CD8-positive, alpha-beta memory T cell (primary cell): ENCODE results near the gene TOP2A. TPM values are rescaled to one million over a fixed set of nuclear protein-coding genes. Genes with fewer than 3 reads are reported as not detected.
"Not testable (repeated sequence)": the region's sequence is repeated elsewhere in the genome, so short reads cannot be mapped to it uniquely, and the experiment has no call there.

Experiments used
- CTCF ChIA-PET: fragments of 350-600 bp; sonication (Branson Sonifier 250); formaldehyde crosslinking; loops from one replicate; lab custom pipeline; 2021; ENCODE audit warnings: antibody characterized with exemption; lab: Charles Lee
- POLR2A ChIA-PET: fragments of 350-600 bp; sonication (Branson Sonifier 250); formaldehyde crosslinking; loops from one replicate; lab custom pipeline; 2021; ENCODE audit warnings: antibody characterized with exemption; lab: Charles Lee
- DNase-seq, 5 donors: peaks; one replicate each; pipeline versions ENCODE4 v3.0.0 to v3.0.0-alpha.2; 2020 to 2022; ENCODE audit warnings: mixed read lengths in 1 of 5
- H3K27ac ChIP-seq: one replicate; pipeline ENCODE4 v1.7.0; 2013; ENCODE audit warnings: low read depth, mild to moderate bottlenecking, low read length, moderate library complexity
- H3K27me3 ChIP-seq: 2 replicates; pipeline ENCODE4 v1.7.0; 2013; ENCODE audit warnings: low read length, mild to moderate bottlenecking; ENCODE audit not compliant: insufficient read depth, poor library complexity, severe bottlenecking
- H3K36me3 ChIP-seq: 2 replicates; pipeline ENCODE4 v1.7.0; 2013; ENCODE audit warnings: mild to moderate bottlenecking, low read length, moderate library complexity; ENCODE audit not compliant: insufficient read depth
- H3K4me1 ChIP-seq: 2 replicates; pipeline ENCODE4 v1.7.0; 2013; ENCODE audit warnings: mild to moderate bottlenecking, low read length, moderate library complexity; ENCODE audit not compliant: insufficient read depth
- H3K4me3 ChIP-seq: 2 replicates; pipeline ENCODE4 v1.7.0; 2013; ENCODE audit warnings: mild to moderate bottlenecking, low read length
- H3K9me3 ChIP-seq: 2 replicates; pipeline ENCODE4 v1.7.0; 2013; ENCODE audit warnings: mild to moderate bottlenecking, low read length
- H3K27ac Mint-ChIP-seq, 8 donors: one replicate each; pipeline ENCODE4 v1.8.0; 2020 to 2021; ENCODE audit warnings: mixed read lengths in 8 of 8, mild to moderate bottlenecking in 6 of 8, inconsistent platforms in 3 of 8, moderate library complexity in 3 of 8
- H3K27me3 Mint-ChIP-seq, 2 donors: one replicate each; pipeline ENCODE4 v1.8.0; 2020 to 2021; ENCODE audit warnings: mixed read lengths in 2 of 2, mild to moderate bottlenecking in 1 of 2, moderate library complexity in 1 of 2
- H3K36me3 Mint-ChIP-seq, 3 donors: one replicate each; pipeline ENCODE4 v1.8.0; 2020 to 2021; ENCODE audit warnings: mixed read lengths in 3 of 3, inconsistent platforms in 1 of 3, mild to moderate bottlenecking in 1 of 3
- H3K4me1 Mint-ChIP-seq, 3 donors: one replicate each; pipeline ENCODE4 v1.8.0; 2020 to 2021; ENCODE audit warnings: mixed read lengths in 3 of 3, inconsistent platforms in 1 of 3, mild to moderate bottlenecking in 1 of 3
- H3K4me3 Mint-ChIP-seq, 7 donors: one replicate each; pipeline ENCODE4 v1.8.0; 2020 to 2021; ENCODE audit warnings: mixed read lengths in 7 of 7, mild to moderate bottlenecking in 6 of 7, moderate library complexity in 4 of 7, inconsistent platforms in 2 of 7
- H3K9me3 Mint-ChIP-seq, 5 donors: one replicate each; pipeline ENCODE4 v1.8.0; 2020 to 2022; ENCODE audit warnings: mixed read lengths in 5 of 5, mild to moderate bottlenecking in 3 of 5, moderate library complexity in 2 of 5, inconsistent platforms in 1 of 5
- polyA plus RNA-seq: library from polyadenylated mRNA; unstranded; fragments of 300-500 nt; fragmentation: Illumina TruSeq; gene quantifications from one replicate; pipeline ENCODE4 v1.2.3, GENCODE V29; 2021
- total RNA-seq, 2 experiments: library from RNA; stranded (reverse); gene quantifications; one replicate each; pipeline ENCODE4 v1.2.3, GENCODE V29; 2021

TOP2A gene
- total and polyA plus RNA-seq, 3 experiments from 2014 or later, result 0.86 to 143 (median 138) TPM

DNA sequence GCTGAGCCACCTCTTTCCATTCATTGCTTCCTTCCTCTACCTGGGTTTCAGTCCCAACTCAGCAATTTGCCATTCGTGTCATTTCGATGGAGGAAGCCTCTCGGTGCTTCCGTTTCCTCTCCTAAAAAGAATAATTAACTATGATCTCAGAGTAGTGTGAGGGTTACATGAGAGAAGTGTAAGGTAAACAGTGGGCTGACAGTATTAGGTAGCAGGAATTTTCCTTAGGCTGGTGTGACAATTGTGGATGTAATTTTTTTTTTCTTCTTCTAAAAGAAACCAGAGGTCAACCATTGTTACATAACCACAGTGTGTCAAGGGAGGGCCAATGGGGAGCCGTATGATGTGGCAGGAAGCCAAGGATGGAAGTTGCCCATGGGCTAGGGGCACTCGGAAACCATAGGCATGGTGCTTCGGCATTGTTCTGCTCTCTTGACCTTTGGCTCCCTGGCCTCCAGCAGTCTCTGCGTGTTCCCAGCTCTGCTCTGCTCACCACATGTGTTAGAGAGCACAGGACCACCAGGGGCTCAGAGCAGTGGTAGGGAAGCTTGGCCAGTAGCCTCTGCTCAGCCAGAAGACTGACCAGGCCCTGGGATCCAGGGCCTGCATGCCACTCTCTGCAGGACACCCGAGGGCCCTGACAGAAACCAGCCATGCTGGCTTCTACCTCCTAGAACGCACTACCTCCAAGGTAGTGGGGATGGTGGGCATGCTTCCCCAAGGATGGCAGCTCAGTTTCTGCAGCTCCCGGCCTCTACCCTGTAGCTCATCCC, 2.0 kb upstream of the TOP2A start:
- Mint-ChIP-seq H3K36me3 (peaks cover 0 to 5% (median 0%) of the 10 kb centered on the region in 3 donors), H3K9me3 (no peaks in the 10 kb centered on the region), H3K27me3 (peaks cover 4 to 5% of the 10 kb centered on the region in 2 donors), H3K4me1 (peaks cover 17 to 29% (median 23%) of the 10 kb centered on the region in 3 donors), H3K27ac (peak overlapping the region in 3 of 8 donors; percentile 10 to 70 (median 52)), H3K4me3 (peak overlapping the region; percentile 37 to 83 (median 76))
- CTCF ChIA-PET, result interaction anchor here (1.1 to 4.0 kb wide), 6 partner anchors 7 to 141 kb away, joined by 3 to 20 read pairs (median 10); no protein-coding TSS in a partner anchor
- Histone ChIP-seq H3K4me3 (no peak overlapping the region), H3K36me3 (no peaks in the 10 kb centered on the region), H3K4me1 (peaks cover 10% of the 10 kb centered on the region), H3K27me3 (no peaks in the 10 kb centered on the region), H3K9me3 (no peaks in the 10 kb centered on the region), H3K27ac (no peak overlapping the region)
- POLR2A ChIA-PET, result no interaction called here
- DNase-seq, result no peak

DNA sequence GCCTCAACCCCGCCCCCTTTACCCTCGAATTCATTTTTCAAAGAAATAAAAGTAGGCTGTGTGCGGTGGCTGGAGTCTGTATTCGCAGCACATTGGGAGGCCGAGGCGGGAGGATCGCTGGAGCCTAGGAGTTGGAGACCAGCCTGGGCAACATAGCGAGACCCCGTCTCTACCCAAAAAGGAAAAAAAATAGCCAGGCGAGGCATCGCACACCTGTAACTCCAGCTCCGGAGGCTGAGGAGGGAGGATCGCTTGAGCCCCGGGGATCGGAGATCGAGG, 671 bp upstream of the TOP2A start:
- Histone ChIP-seq H3K27me3 (no peaks in the 10 kb centered on the region), H3K4me1 (peaks cover 10% of the 10 kb centered on the region), H3K27ac (peak overlapping the region; percentile 81), H3K9me3 (no peaks in the 10 kb centered on the region), H3K36me3 (no peaks in the 10 kb centered on the region), H3K4me3 (peak overlapping the region; percentile 98)
- H3K4me1 Mint-ChIP-seq, result peaks cover 17 to 29% (median 23%) of the 10 kb centered on the region in 3 donors
- H3K36me3 Mint-ChIP-seq, result peaks cover 0 to 5% (median 0%) of the 10 kb centered on the region in 3 donors
- H3K4me3 Mint-ChIP-seq, result peak overlapping the region; percentile 86 to 96 (median 94)
- ChIA-PET POLR2A (interaction anchor here (0.6 to 1.3 kb wide), 8 partner anchors 9 to 1276 kb away, joined by 3 to 10 read pairs (median 4); partner anchors contain the start of gene IGFBP4), CTCF (interaction anchor here (0.9 to 4.0 kb wide), 13 partner anchors 9 to 216 kb away, joined by 3 to 20 read pairs (median 4); no protein-coding TSS in a partner anchor)
- H3K9me3 Mint-ChIP-seq, result no peaks in the 10 kb centered on the region
- peak overlapping the region in 7 of 8 donors; percentile 59 to 93 (median 85) for H3K27ac Mint-ChIP-seq
- DNase-seq, result no peak
- H3K27me3 Mint-ChIP-seq, result peaks cover 4 to 5% of the 10 kb centered on the region in 2 donors

DNA sequence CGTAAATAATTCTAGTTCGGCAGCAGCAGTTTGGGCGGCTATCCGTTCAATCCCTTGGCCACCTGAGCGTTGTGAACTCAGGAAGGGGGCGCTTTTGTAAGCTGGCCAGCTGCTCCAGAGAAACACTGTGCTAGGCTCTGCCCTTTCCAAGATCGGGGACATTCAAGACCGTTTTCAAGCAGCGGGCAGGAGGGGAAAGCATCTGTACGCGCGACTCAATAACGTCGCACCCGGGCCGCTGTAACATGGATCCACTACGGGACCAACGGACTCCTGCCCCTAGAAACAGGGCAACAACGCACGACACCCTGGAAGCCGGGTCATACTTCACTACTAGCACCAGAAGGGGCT, 463 bp downstream of the TOP2A start:
- peaks cover 4 to 5% of the 10 kb centered on the region in 2 donors for H3K27me3 Mint-ChIP-seq
- H3K27ac ChIP-seq, result peak overlapping the region; percentile 64
- H3K27ac Mint-ChIP-seq, result peak overlapping the region in 5 of 8 donors; percentile 46 to 91 (median 77)
- H3K4me3 Mint-ChIP-seq, result peak overlapping the region; percentile 86 to 96 (median 94)
- no peaks in the 10 kb centered on the region for H3K27me3 ChIP-seq
- H3K36me3 Mint-ChIP-seq, result peaks cover 0 to 5% (median 0%) of the 10 kb centered on the region in 3 donors
- H3K9me3 ChIP-seq, result no peaks in the 10 kb centered on the region
- ChIA-PET CTCF (interaction anchor here (0.9 to 4.0 kb wide), 14 partner anchors 10 to 145 kb away, joined by 3 to 20 read pairs (median 4); no protein-coding TSS in a partner anchor), POLR2A (interaction anchor here (0.6 to 1.3 kb wide), 5 partner anchors 10 to 123 kb away, joined by 3 to 10 read pairs (median 4); partner anchors contain the start of gene IGFBP4)
- no peaks in the 10 kb centered on the region for H3K9me3 Mint-ChIP-seq
- peaks cover 17 to 29% (median 23%) of the 10 kb centered on the region in 3 donors for H3K4me1 Mint-ChIP-seq
- H3K36me3 ChIP-seq, result no peaks in the 10 kb centered on the region
- no peak for DNase-seq
- peak overlapping the region; percentile 98 for H3K4me3 ChIP-seq
- H3K4me1 ChIP-seq, result peaks cover 10% of the 10 kb centered on the region

DNA sequence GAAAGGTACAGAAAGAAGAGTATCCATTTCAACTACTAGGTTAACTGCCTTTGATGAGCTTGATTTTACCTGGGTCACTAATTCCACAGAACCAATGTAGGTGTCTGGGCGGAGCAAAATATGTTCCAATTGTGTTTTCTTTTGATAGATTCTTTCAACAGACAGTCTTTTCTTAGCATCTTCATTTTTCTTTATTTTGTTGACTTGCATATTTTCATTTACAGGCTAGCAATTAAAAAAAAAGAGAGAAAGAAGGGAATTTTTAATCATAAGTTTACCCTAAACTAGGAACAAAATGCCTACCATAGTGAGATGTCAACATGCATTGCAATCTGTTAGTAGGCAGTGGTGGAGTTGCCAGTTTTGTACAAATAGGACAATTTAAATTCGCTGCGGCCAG, 1.0 kb downstream of the TOP2A start:
- H3K4me1 Mint-ChIP-seq, result peaks cover 17 to 30% (median 23%) of the 10 kb centered on the region in 3 donors
- H3K9me3 Mint-ChIP-seq, result no peaks in the 10 kb centered on the region
- H3K27ac Mint-ChIP-seq, result peak overlapping the region in 2 of 8 donors; percentile 84 to 91
- CTCF ChIA-PET, result interaction anchor here (1.5 to 4.7 kb wide), 5 partner anchors 10 to 144 kb away, joined by 3 to 30 read pairs (median 15); no protein-coding TSS in a partner anchor
- DNase-seq, result no peak
- H3K27me3 Mint-ChIP-seq, result peaks cover 4 to 5% of the 10 kb centered on the region in 2 donors
- H3K27ac ChIP-seq, result peak overlapping the region; percentile 64
- H3K36me3 Mint-ChIP-seq, result peaks cover 0 to 5% (median 0%) of the 10 kb centered on the region in 3 donors
- H3K27me3 ChIP-seq, result no peaks in the 10 kb centered on the region
- POLR2A ChIA-PET, result interaction anchor here (0.9 kb wide), 1 partner anchor 117 kb away, joined by 12 read pairs; no protein-coding TSS in a partner anchor
- H3K9me3 ChIP-seq, result no peaks in the 10 kb centered on the region
- peaks cover 10% of the 10 kb centered on the region for H3K4me1 ChIP-seq
- peak overlapping the region; percentile 98 for H3K4me3 ChIP-seq
- H3K4me3 Mint-ChIP-seq, result peak overlapping the region; percentile 86 to 96 (median 94)
- no peaks in the 10 kb centered on the region for H3K36me3 ChIP-seq

DNA sequence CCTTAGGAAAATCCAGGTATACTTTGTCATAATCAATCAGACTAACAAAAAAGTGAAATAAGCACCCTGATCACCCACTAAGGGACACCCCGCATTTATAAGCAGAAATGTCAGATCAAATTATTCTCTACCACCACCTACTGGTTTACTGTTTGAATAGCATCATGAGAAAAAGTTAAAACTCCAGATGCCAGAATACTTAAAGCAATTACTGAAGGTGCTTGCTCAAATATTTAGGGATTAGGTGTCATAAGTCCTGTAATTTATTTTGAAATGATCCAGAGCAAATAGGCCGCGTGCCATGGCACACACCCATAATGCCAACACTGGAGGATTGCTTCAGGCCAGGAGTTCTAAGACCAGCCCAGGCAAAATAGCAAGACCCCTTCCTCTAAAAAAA, 2.3 kb downstream of the TOP2A start:
- H3K36me3 ChIP-seq, result no peaks in the 10 kb centered on the region
- POLR2A ChIA-PET, result no interaction called here
- no peaks in the 10 kb centered on the region for H3K9me3 Mint-ChIP-seq

DNA sequence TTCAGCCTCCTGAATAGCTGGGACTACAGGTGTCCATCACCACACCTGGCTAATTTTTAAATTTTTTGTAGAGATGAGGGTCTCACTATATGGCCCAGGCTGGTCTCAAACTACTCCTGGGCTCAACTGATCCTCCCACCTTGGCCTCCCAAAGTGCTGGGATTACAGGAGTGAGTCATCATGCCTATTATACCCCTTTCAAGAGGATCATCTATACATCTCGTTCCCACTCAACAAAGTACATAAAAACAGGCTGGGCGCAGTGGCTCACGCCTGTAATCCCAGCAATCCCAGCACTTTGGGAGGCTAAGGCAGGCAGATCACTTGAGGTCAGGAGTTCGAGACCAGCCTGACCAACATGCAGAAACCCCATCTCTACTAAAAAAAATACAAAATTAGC, 3.4 kb downstream of the TOP2A start:
- H3K4me1 Mint-ChIP-seq, result peaks cover 17 to 41% (median 23%) of the 10 kb centered on the region in 3 donors
- H3K4me1 ChIP-seq, POLR2A ChIA-PET, H3K27ac ChIP-seq, H3K9me3 Mint-ChIP-seq, H3K36me3 Mint-ChIP-seq, H3K27ac Mint-ChIP-seq, H3K27me3 Mint-ChIP-seq, DNase-seq, H3K36me3 ChIP-seq, H3K27me3 ChIP-seq, H3K4me3 Mint-ChIP-seq, H3K9me3 ChIP-seq, H3K4me3 ChIP-seq: not testable (repeated sequence)
- CTCF ChIA-PET, result interaction anchor here (0.9 to 4.7 kb wide), 6 partner anchors 32 to 146 kb away, joined by 3 to 30 read pairs (median 4); no protein-coding TSS in a partner anchor

More for the DNA sequence above, 2.3 kb downstream of the TOP2A start:
- Mint-ChIP-seq H3K36me3 (peaks cover 0 to 5% (median 0%) of the 10 kb centered on the region in 3 donors), H3K4me3 (peak overlapping the region in 2 of 7 donors; percentile 50 to 56), H3K4me1 (peaks cover 17 to 43% (median 23%) of the 10 kb centered on the region in 3 donors), H3K27me3 (peaks cover 4 to 5% of the 10 kb centered on the region in 2 donors), H3K27ac (peak overlapping the region in 2 of 8 donors; percentile 50)
- Histone ChIP-seq H3K27ac (no peak overlapping the region), H3K4me3 (no peak overlapping the region), H3K9me3 (no peaks in the 10 kb centered on the region), H3K4me1 (peaks cover 10% of the 10 kb centered on the region), H3K27me3 (no peaks in the 10 kb centered on the region)
- CTCF ChIA-PET, result interaction anchor here (0.7 to 4.7 kb wide), 12 partner anchors 12 to 145 kb away, joined by 3 to 30 read pairs (median 4); no protein-coding TSS in a partner anchor
- DNase-seq, result peak in 2 of 5 donors; percentile 41 to 48

DNA sequence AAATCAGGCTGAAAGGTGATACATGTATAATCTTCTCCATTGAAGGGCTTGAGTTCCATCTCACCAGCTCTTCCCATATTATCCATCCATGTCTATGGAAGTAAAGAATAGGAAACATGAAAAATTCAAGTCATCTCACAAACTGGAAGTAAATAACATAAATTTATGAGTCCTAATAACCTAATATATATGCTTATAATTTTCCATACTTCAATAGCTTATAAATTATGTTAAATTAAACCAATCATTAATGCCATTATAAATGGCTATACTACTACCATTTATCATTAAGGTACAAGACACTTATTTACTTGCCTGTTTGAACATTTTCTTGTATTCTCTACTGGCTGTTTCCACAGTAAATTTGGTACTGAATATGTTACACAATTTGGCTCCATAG, 4.8 kb downstream of the TOP2A start:
- Histone ChIP-seq H3K4me1 (peaks cover 7% of the 10 kb centered on the region), H3K27me3 (no peaks in the 10 kb centered on the region), H3K27ac (no peak overlapping the region), H3K36me3 (no peaks in the 10 kb centered on the region), H3K9me3 (no peaks in the 10 kb centered on the region), H3K4me3 (no peak overlapping the region)
- Mint-ChIP-seq H3K4me3 (no peak overlapping the region), H3K36me3 (peaks cover 0 to 3% (median 0%) of the 10 kb centered on the region in 3 donors), H3K27ac (peak overlapping the region in 1 of 8 donors; percentile 32), H3K27me3 (peaks cover 3 to 5% of the 10 kb centered on the region in 2 donors), H3K9me3 (no peaks in the 10 kb centered on the region), H3K4me1 (peaks cover 15 to 36% (median 20%) of the 10 kb centered on the region in 3 donors)
- ChIA-PET CTCF (interaction anchor here (1.2 to 4.7 kb wide), 3 partner anchors 58 to 146 kb away, joined by 3 to 30 read pairs (median 4); no protein-coding TSS in a partner anchor), POLR2A (interaction anchor here (0.6 kb wide), 1 partner anchor 54 kb away, joined by 3 read pairs; no protein-coding TSS in a partner anchor)
- no peak for DNase-seq
